Lung (tissue), 12 donors: ENCODE measurements around the gene DENND4C. TPM values are rescaled to one million over a fixed set of nuclear protein-coding genes. Genes with fewer than 3 reads are reported as not detected.
A peak's percentile ranks its signal among the peaks of the same experiment; 100 is the strongest.

Source experiments
- ATAC-seq: fragments of 200-7000 bp; cut with Tn5 transposase; one replicate; pipeline ENCODE4 v1.9.1; 2020; ENCODE audit warnings: moderate number of reproducible peaks; ENCODE audit not compliant: insufficient read depth, low FRiP score
- DNase-seq, 3 donors: peaks; one replicate each; pipeline ENCODE4 v3.0.0-alpha.2; 2013 to 2017
- H3K27ac ChIP-seq, 2 donors: one replicate each; pipeline ENCODE4 v1.5.1; 2013; ENCODE audit warnings: mild to moderate bottlenecking in 2 of 2, moderate library complexity in 2 of 2, control low read depth in 1 of 2, inconsistent platforms in 1 of 2, low read depth in 1 of 2, low read length in 1 of 2
- H3K27me3 ChIP-seq, 3 donors: one replicate each; pipeline ENCODE4 v1.5.1; 2013; ENCODE audit warnings: low read length in 2 of 3; ENCODE audit not compliant: control insufficient read depth in 3 of 3, insufficient read depth in 3 of 3
- H3K36me3 ChIP-seq, 4 donors: one replicate each; pipeline ENCODE4 v1.5.1; 2013; ENCODE audit warnings: low read length in 4 of 4, mild to moderate bottlenecking in 1 of 4, moderate library complexity in 1 of 4; ENCODE audit not compliant: control insufficient read depth in 4 of 4, insufficient read depth in 4 of 4
- H3K4me1 ChIP-seq, 5 donors: one replicate each; pipeline ENCODE4 v1.5.1; 2013; ENCODE audit warnings: low read length in 5 of 5, mild to moderate bottlenecking in 2 of 5, moderate library complexity in 1 of 5; ENCODE audit not compliant: control insufficient read depth in 5 of 5, insufficient read depth in 5 of 5
- H3K4me3 ChIP-seq: one replicate; pipeline ENCODE4 v1.5.1; 2013; ENCODE audit warnings: mild to moderate bottlenecking, control low read depth, moderate library complexity
- H3K9ac ChIP-seq, 2 donors: one replicate each; pipeline ENCODE4 v1.5.1; 2013; ENCODE audit warnings: low read length in 2 of 2, control low read depth in 1 of 2; ENCODE audit not compliant: insufficient read depth in 1 of 2
- H3K9me3 ChIP-seq, 4 donors: one replicate each; pipeline ENCODE4 v1.5.1; 2013; ENCODE audit warnings: low read length in 3 of 4, mild to moderate bottlenecking in 1 of 4, moderate library complexity in 1 of 4; ENCODE audit not compliant: control insufficient read depth in 4 of 4, insufficient read depth in 3 of 4
- CTCF ChIP-seq: IDR thresholded peaks from 2 replicates; pipeline ENCODE4 v1.5.1; 2012; ENCODE audit warnings: mild to moderate bottlenecking; ENCODE audit errors: control extremely low read depth, extremely low read depth
- WGBS, 2 donors: extraction: QIAGEN DNeasy Blood & Tissue Kit; methylation state at CpG; one replicate each; pipeline ENCODE4 v1.1.7; 2013; 5-methylcytosine and 5-hydroxymethylcytosine counted together
- polyA plus RNA-seq, 2 donors: library from polyadenylated mRNA; stranded (reverse); fragments of 200-250 nt; gene quantifications; one replicate each; pipeline ENCODE4 v1.2.1, GENCODE V29; 2013
- total RNA-seq, 2 donors: library from RNA; depleted of rRNA in 1 of 2; stranded (reverse); fragments of >200 nt in 1 of 2; gene quantifications; one replicate each; pipeline ENCODE4 v1.2.1, GENCODE V29; 2014 to 2021
- donor health status: control.
- donor health status: control.
- donor health status: Bipolar disorder and iron deficiency.
- donor health status: healthy.
- donor health status: DM: yes; HTN: yes; CAD: no.

DENND4C gene
- total and polyA plus RNA-seq, 4 donors, result 9.4 to 154 (median 33.9) TPM

DNA sequence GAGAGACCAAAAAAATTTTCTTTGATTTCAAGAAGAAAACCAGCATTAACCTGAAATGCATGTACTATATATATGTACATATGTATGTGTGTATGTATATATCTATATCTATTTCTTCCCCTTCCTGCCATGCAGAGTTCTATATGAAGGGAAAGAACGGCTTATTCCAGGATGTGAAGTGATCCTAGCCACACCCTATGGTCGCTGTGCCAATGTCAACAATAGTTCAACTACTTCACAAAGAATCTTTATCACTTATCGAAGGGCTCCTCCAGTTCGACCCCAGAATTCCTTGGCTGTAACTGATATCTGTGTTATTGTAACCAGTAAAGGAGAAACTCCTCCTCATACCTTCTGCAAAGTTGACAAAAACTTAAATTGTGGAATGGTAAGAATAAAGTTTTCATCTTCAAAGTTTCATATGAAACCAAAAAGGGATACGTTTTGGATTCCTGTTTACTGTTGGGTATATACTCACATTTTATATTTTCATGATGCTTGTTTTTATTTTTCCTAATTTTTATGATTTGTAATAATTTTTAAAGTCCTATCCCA lies 56.2 kb downstream of the DENND4C start:
- no peak overlapping the region for H3K4me3 ChIP-seq
- peak in 1 of 3 donors; percentile 27 for DNase-seq
- H3K27ac ChIP-seq, result no peak overlapping the region
- H3K27me3 ChIP-seq, result no peaks in the 10 kb centered on the region
- no peak for TF ChIP-seq CTCF
- H3K9ac ChIP-seq, result no peak overlapping the region
- peaks cover 0 to 7% (median 5%) of the 10 kb centered on the region in 4 donors for H3K36me3 ChIP-seq
- 39 to 69% methylated on average over 5 of the region's 5 CpGs for WGBS, 2 donors
- no peak for ATAC-seq
- no peaks in the 10 kb centered on the region for H3K9me3 ChIP-seq
- H3K4me1 ChIP-seq, result peaks cover 0 to 10% (median 3%) of the 10 kb centered on the region in 5 donors

- Histone ChIP-seq H3K4me3 (no peak overlapping the region), H3K27me3 (no peaks in the 10 kb centered on the region), H3K9me3 (no peaks in the 10 kb centered on the region), H3K27ac (no peak overlapping the region), H3K36me3 (peaks cover 0 to 9% (median 8%) of the 10 kb centered on the region in 4 donors), H3K9ac (no peak overlapping the region), H3K4me1 (peaks cover 0 to 10% (median 3%) of the 10 kb centered on the region in 5 donors)
- WGBS, 2 donors, result 64 to 80% methylated on average over 2 of the region's 2 CpGs
- ATAC-seq (no peak), DNase-seq (no peak)
- TF ChIP-seq CTCF, result no peak
Measured at GRCh38 chr9:19288081-19288480, 57.6 kb downstream of the DENND4C start.

- ATAC-seq (no peak), DNase-seq (no peak)
- no peaks in the 10 kb centered on the region for H3K27me3 ChIP-seq
- no peak overlapping the region for H3K9ac ChIP-seq
- no peak overlapping the region for H3K27ac ChIP-seq
- TF ChIP-seq CTCF, result no peak
- no peak overlapping the region for H3K4me3 ChIP-seq
- no peaks in the 10 kb centered on the region for H3K9me3 ChIP-seq
- H3K4me1 ChIP-seq, result peaks cover 0 to 15% (median 3%) of the 10 kb centered on the region in 5 donors
- peaks cover 7 to 19% (median 8%) of the 10 kb centered on the region in 4 donors for H3K36me3 ChIP-seq
Measured at GRCh38 chr9:19290103-19290502, 59.6 kb downstream of the DENND4C start.

GRCh38 chr9:19294219-19294618 lies 63.7 kb downstream of the DENND4C start:
- H3K9me3 ChIP-seq, result no peaks in the 10 kb centered on the region
- DNase-seq, result no peak

More at GRCh38 chr9:19294219-19294618, 63.7 kb downstream of the DENND4C start:
- Histone ChIP-seq H3K36me3 (peaks cover 4 to 25% (median 11%) of the 10 kb centered on the region in 4 donors), H3K27me3 (no peaks in the 10 kb centered on the region), H3K27ac (no peak overlapping the region), H3K9ac (no peak overlapping the region), H3K4me3 (no peak overlapping the region), H3K4me1 (peaks cover 0 to 6% (median 0%) of the 10 kb centered on the region in 5 donors)
- no peak for ATAC-seq
- 93 to 94% methylated on average over 4 of the region's 4 CpGs for WGBS, 2 donors
- TF ChIP-seq CTCF, result no peak
